HG02943 (cell line): ENCODE results near the gene TPMT.
"Not testable (repeated sequence)": the region's sequence is repeated elsewhere in the genome, so short reads cannot be mapped to it uniquely, and the experiment has no call there.

ENCODE experiments used
- ATAC-seq: cut with Tn5 transposase; IDR thresholded peaks from one replicate; pipeline ENCODE4 v1.9.1; 2021; ENCODE audit warnings: mild to moderate bottlenecking, low read depth, moderate library complexity; ENCODE audit not compliant: unreplicated experiment

The TPMT gene

DNA sequence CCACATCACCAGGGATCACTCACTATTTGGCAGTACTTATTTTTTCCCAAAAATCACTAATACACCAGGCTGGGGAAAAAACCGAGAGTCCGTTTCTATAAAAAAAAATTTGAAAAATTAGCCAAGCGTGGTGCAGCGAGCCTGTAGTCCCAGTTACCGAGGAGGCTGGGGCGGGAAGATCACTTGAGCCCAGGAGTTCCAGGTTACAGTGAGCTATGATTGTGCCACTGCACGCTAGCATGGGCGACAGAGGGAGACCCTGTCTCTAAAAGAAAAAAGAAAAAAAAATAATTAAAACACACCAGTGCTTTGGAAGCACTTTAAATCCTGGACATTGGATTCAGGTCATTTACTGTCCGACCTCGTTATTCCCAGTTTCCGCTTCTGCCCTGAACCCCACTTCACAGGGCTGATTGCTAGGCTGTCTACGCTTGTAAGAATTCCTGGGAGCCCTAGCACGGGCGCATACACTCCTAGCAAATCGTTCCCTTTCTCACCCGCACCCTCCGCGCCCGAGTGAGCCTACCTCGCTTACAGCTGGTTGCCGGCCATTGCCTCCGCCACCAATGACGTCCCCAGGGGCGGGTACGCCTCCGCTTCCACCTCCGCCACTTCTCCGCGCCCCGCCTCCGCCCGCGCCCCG is at the start of gene TPMT:
Gene TPMT (minus strand): TSS at position 571 of the 643 bp plus-strand sequence. CDS start 5,950 bp downstream, outside the sequence.
- peak; percentile 67 for ATAC-seq

GRCh38 chr6:18203786-18204185 is 48.9 kb upstream of the TPMT start:
- ATAC-seq = no peak

DNA sequence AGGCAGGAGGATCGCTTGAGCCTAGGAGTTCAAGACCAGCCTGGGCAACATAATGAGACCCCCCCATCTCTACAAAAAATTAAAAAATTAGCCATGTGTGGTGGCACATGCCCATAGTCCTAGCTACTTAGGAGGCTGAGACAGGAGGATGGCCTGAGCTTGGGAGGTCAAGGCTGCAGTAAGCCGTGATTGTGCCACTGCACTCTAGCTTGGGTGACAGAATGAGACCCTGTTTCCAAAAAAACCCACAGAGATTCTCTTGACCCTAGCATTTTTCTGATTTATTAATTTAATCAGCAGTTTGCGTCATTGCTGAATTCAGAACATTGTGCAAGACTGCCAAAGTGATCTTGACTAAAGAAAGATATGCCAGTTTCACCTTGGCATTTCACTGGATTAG is 37.1 kb upstream of the TPMT start:
- no peak for ATAC-seq

DNA sequence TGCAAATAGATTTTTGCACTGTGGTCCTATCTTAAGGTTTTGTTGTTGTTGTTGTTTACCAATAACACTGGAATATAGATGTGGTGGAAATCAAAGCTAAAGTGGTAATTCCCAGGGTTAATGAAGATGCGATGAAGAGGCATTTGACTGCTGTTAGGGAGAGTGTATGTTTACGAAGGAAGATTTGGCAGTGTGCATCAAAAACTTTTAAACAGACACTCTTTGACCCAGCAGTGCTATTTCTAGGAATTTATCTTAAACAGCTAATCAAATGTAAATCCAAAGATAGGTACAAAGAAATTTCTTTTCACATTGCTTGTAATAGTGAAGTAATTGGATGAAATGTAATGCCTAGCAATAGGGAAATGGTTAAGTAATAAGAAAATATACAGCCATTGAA is 34.3 kb upstream of the TPMT start:
- no peak for ATAC-seq

- no peak for ATAC-seq
Measured at GRCh38 chr6:18187701-18188100, 32.8 kb upstream of the TPMT start.

DNA sequence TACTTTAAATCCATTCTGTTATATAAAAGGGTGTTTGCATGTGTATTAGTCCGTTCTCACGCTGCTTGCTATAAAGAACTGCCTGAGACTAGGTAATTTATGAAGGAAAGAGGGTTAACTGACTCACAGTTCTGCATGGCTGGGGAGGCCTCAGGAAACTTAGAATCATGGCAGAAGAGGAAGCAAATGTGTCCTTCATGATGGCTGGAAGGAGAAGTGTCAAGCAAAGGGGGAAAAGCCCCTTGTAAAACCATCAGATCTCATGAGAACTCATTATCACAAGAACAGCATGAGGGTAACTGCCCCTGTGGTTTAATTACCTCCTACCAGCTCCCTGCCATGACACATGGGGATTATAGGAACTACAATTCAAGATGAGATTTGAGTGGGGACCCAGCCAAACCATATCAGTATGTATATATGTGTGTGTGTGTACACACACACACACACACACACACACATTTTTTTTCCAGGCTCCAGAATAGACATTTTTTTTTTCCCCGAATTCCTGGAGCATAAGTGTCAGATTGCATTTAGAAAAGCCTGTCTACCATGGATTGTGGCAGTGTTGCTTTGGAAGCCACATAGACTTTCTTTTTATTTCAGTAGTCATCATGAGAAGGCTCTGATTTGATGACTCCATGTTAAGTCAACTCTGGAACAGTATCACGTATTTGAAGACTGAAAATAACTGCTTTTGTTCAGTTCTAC is 31.8 kb upstream of the TPMT start:
- no peak for ATAC-seq

- ATAC-seq = no peak
Measured at GRCh38 chr6:18186033-18186432, 31.2 kb upstream of the TPMT start.

DNA sequence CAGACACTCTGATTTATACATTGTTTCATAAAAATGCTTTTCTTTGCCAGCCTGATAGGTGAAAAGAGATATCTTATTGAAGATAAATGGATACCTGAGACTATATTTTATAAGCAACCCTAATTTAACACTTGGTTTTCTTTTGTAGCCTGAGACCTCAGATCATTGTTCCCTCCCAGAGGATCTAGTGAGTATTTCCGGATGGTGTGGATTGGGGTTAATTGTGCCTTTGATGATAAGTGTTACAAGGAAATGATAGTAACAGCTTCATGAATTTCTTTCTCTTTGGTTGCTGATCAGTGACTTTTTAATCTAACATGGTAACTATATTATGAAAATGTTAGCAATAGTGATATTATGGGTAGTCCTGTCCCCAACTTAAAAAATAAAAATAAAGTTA is 30.7 kb upstream of the TPMT start:
- no peak for ATAC-seq

DNA sequence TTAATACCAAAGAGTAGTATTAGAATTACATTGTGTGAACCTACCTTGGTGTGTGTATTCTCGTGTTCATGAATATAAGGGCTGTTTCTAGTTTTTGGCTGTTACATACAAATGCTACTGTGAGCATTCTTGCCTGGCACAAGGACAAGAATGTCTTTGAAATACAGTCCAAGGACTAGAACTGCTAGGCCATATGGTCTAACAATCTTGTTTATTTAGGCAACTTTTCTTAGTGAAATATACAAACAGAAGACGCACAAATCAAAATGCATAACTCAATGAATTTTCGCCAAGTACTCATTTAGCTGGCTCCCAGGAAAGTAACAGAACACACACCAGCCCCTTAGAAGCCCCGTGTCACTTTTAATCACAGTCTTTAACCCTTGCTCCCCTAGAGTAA is 28.9 kb upstream of the TPMT start:
- ATAC-seq = no peak

DNA sequence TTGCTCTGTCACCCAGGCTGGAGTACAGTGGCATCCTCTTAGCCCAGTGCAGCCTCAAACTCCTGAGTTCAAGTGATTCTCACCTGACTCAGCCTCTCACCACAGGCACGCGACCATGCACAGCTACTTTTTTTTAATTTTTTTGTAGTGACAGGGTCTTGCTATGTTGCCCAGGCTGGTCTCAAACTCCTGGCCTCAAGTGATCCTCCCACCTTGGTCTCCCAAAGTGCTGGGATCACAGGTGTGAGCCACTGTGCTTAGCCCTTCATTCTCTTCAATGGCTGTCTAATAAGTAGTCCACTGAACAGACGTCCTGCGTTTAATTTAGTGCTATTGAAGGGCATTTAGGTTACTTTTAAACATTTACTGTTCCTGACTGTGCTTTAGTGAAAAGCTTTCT is 27.7 kb upstream of the TPMT start:
- no peak for ATAC-seq

GRCh38 chr6:18179770-18180356 is 25.0 kb upstream of the TPMT start:
- no peak for ATAC-seq

DNA sequence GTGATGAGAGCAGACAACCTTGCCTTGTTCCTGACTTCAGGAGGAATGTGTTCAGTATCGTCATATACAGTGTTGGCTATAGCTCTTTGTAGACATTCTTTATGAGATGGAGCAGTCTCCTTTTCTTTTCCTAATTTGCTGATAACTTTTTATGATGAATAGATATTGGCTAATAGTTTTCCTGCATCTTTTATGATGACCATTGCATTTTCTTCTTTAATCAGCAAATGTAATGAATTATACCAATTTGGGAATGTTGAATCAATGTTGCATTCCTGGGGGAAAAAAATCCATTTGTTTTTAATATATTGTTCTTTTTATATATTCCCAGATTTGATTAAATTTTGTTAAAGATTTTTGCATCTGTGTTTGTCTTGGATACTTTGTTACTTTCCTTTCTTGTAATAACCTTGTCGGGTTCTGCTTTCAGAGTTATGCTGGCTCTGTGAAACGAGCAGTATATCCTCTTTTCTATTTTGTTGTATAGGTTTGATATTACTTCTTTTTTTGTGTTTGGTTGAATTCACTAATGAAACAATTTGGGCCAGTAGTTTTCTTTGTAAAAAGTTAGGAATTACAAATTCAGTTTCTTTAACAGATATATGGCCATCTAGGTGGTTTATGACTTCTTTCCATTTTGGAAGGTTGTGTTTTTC is 24.2 kb upstream of the TPMT start:
- ATAC-seq = no peak

- no peak for ATAC-seq
Measured at GRCh38 chr6:18177286-18177965, 22.5 kb upstream of the TPMT start.

GRCh38 chr6:18176198-18176597 is 21.3 kb upstream of the TPMT start:
- ATAC-seq = not testable (repeated sequence)

- ATAC-seq = no peak
Measured at GRCh38 chr6:18171871-18172270, 17.0 kb upstream of the TPMT start.

- ATAC-seq = no peak
Measured at GRCh38 chr6:18168264-18168663, 13.4 kb upstream of the TPMT start.

GRCh38 chr6:18166312-18167036 is 11.6 kb upstream of the TPMT start:
- no peak for ATAC-seq

GRCh38 chr6:18165751-18166150 is 10.9 kb upstream of the TPMT start:
- ATAC-seq = no peak

DNA sequence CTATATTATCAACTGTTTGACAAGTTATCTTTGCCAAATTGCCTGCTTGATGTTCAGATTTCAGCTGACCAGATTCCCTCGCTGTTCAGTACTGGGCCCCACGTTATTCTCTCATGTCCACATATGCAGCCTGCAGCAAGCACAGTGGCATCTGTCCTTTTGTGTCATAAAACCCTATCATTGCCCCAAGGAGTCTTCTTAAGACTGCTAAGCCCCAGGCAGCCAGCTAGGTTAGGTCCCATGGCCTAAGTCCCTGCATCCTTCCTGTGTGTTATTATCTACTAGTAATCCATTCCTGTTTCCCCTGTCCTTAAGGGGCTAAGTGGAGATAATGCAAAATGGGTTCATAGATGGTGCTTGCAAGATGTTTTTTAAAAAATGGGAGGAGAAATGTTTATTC is 7.5 kb upstream of the TPMT start:
- no peak for ATAC-seq

GRCh38 chr6:18161431-18161830 is 6.6 kb upstream of the TPMT start:
- ATAC-seq = no peak
